ENCODE results near the gene MMP21.

Gene MMP21

GRCh38 chr10:125762692-125763648 is 12.7 kb downstream of the MMP21 start:
- DNase-seq = no peak

- no peak for DNase-seq
Measured at GRCh38 chr10:125761961-125762360, 13.7 kb downstream of the MMP21 start.

DNA sequence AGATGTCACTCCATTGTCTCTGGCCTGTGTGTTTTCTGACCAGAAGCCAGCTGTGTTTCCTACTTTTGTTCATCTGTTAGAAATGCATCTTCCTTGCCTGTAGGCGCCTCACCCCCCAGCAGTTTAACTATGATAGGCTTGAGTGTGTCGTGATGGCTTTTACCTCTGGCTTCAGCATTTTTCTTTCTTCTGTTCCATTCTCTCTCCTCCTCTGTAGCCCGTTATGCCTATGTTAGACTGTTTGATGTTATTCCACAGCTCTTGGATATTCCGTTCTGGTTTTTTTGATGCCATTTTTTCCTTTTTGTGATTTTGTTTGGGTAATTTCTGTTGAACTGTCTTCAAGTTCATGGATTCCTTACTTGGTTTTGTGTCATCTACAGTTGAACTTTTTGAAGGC is 17.9 kb downstream of the MMP21 start:
- no peak for DNase-seq

DNA sequence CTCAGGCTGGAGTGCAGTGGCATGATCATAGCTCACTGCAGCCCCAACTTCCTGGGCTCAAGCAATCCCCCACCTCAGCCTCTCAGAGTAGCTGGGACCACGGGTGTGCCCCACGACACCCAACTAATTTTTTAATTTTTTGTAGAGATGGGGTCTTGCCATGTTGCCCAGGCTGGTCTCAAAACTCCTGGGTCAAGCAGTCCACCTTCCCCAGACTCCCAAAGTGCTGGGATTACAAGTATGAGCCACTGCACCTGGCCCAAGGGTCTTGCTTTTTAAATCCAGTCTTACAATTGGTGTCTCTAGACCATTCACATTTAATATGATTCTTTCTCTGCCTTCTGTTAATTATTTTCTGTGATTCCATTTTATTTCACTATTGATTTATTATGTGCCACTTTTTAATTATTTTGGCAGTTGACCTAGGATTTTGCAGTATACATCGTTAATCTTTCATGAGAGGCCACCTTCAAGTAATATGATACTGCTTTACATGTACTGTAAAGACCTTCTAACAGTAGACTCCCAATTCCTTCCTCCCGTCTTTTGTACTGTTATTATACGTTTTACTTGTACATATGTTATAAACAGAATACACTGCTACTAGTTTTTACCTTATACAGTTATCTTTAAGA is 18.7 kb downstream of the MMP21 start:
- DNase-seq = no peak

DNA sequence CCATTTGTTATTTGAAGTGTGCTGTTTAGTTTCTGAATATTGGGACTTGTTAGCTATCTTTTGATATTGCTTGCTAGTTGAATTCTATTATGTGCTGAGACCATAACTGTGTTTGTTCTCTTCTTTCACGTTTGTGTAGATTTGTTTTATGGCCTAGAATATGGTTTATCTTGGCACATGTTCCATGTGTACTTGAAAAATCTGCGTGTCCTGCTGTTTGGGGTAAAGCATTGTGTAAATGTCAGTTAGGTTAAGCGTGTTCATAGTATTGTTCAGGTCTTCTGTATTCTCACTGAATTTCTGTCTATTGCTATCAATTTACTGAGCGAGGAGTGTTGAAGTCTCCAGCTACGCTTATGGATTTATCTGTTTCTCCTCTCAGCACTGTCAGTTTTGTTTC is 19.4 kb downstream of the MMP21 start:
- no peak for DNase-seq

GRCh38 chr10:125747417-125747816 is 28.2 kb downstream of the MMP21 start:
- no peak for DNase-seq

DNA sequence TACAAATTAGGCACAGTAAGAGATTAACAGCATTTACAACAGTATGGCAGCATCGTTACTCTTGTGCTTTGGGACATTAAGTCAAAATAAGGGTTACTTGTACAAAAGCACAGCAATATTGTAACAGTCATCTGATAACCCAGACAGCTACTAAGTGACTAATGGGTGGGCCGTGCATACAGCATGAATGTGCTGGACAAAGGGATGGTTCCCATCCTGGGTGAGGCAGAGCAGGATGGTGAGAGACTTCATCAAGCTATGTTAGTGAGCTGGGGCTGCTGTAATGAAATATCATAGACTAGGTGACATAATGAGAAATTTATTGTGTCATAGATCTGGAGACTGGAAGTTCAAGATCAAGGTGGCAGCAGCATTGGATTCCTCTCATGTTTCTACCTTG is 30.7 kb downstream of the MMP21 start:
- DNase-seq = no peak

DNA sequence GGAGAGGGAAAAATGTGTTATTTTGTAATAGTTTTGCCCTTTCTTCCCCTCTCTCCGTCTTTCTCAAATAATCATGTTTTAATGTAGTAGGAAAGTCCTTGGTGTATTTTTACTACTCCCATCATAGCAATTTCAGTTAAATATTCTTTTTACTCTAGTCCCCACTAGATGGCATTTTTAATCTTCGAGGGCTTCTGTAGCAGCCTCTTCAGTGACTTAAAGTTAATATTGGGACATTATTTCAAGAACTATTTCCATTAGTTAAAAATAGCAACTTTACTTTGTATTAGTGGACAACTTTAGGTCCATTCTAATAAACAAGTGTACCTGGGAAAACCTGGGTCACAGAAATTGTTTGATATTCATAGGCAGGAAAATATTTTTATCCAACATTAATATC is 33.2 kb downstream of the MMP21 start:
- DNase-seq = no peak

DNA sequence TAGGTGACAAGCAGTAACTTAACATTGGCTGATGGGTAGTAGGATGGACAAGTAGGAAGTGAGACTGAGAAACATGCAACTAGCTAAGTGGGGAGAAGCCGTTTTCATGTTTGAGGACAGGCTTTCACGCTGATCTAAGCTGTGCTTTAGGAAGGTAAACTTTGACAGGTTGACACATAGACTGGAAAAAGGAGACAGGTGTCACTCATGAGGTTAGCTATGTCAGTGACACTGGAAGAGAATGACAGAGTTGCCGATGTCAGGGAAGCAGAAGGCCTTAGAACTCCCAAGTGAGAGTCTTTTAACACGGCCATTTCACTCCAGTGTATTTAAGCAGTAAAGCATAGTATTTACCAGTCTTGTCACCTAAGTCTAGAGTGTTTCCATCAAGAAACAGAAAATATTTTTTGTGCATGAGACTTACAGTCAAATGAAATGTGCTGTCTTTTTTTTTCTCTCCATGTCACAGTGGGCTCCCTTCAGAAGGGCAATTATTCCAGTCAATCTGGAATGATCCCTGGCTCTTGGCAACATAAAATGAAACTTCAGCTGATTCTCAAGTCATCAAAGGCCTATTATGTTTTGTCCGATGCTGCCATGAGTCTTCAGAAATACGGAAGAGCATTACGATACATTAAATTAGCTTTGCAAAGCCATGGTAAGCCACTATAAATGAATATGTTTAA is 35.5 kb downstream of the MMP21 start:
- no peak for DNase-seq

DNA sequence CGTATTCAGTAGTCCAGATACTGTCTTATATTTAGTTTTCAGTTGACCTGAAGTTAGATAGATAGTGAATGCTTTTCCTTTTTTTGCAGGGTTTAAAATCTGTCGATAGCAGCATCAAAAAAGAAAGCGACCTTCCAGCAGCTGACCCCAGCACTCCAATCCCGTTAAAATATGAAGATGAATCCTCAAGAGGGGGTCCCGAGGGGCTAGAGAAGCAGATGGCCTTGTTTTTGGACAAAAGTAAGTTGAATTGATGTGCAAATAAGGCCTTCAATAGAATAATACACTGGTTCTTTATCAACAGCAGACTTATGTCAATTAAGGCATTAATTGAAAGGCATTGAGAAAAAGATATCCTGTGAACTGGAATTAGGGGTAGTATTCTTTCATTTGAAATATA is 37.4 kb downstream of the MMP21 start:
- DNase-seq = no peak

DNA sequence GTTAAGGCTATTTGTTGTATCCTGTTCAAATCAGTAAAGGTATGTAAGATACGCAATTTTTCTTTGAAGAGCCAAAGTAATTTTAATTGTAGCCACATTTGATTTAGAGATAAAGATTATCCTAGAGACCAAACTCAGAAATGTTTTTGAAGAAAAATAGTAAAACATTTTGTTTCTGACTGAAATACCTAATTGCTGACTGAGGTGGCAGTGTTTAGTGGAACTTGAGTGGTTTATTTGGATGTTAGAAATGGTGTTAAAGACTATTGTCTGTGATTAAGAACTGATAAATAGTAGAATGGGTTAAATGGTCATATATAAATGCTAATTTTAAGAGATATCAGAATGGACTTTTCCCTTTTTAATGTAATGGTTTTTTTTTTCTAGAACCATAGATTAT is 40.8 kb downstream of the MMP21 start:
- DNase-seq = no peak

DNA sequence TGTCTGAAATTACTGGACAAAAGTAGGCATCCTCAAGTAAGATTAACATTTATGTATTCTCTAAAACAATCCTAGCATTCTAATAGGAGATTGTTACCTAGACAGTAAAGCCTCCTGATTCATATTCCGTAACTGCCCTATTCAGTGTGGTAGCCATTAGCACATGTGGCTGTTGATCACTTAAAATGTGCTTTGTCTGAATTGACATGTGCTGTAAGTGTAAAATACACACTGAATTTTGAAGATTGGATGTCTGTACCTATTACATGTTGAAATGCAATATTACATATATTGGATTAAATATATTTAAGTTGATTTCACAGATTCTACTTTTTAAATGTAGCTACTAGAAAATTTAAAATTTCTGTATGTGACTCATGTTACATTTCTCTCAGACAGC is 41.5 kb downstream of the MMP21 start:
- no peak for DNase-seq

- no peak for DNase-seq
Measured at GRCh38 chr10:125727436-125727835, 48.2 kb downstream of the MMP21 start.

- DNase-seq = no peak
Measured at GRCh38 chr10:125726914-125727313, 48.7 kb downstream of the MMP21 start.

GRCh38 chr10:125722811-125723210 is 52.8 kb downstream of the MMP21 start:
- no peak for DNase-seq

DNA sequence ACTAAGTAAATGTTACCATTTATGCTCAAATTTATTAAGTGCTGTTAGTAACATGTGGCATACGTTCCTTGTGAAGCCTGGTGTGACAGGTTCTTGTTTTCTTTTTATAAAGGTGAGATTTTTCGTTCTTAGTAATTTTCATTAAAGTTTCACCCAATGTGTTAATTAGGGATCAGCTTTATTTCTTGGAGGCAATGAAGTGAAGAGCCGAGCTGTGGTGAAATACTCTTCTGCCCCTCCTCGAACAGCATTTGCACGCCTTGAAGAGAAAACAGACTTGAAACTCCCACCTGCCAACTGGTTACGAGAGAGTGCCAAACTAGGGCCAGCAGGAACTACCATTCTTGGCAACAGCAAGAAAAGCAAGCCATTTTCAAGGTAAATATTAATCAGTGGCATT is 54.6 kb downstream of the MMP21 start:
- no peak for DNase-seq

- no peak for DNase-seq
Measured at GRCh38 chr10:125720002-125720382, 55.6 kb downstream of the MMP21 start.

DNA sequence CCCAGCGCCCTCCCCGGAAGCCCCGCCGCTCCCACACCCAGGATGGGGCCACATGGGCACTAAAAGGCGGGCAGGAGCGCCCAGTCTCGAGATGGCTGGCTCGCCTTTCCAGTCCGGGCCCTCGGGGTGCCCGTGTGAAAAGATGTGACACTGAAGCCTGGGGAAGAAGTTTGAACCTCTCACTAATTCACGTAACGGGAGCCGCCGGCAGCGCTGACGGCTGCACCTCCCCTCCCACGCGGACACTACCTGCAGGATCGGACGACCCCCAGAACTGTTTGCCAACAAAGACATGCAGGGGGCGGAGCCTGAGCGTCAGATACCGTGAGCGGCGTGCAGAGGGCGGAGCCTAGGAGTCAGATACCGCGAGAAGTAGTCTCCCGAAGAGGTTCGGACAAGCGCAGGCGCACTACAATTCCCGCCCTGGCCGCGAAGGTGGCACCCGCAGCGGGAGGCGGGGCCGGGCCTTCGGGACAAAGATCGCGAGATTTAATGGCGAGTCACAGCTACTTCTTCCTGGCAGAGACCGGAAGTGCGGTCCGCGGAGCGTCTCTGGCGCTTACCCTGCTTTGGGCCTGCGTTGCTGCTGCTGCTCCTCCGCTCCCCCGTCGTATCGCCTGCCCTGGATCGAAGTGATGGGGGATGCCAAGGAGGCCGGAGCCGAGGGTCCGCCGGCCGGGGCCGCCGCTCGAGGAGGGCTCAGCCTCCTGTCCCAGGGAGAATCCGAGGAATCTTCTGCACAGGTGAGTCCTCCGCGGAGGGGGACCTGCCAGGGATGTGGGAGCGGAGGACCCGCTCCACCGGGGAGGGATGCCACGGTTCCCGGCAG is 56.2 kb downstream of the MMP21 start, which contains the start of gene EDRF1:
Gene EDRF1, plus strand, starts transcription at position 537 of the 829 bp plus-strand sequence. Its CDS starts 99 bp downstream, at position 636.
- DNase-seq = peak; percentile 99

Measured in stimulated activated naive CD4-positive, alpha-beta T cell treated with Interleukin-2 at 50 U/mL for 16 hours (primary cell).